HepG2 (cell line): ENCODE measurements around the gene IZUMO4. TPM values are rescaled to one million over a fixed set of nuclear protein-coding genes. Genes with fewer than 3 reads are reported as not detected.

Source experiments
- CAMTA2 ChIP-seq: sonication (generic); formaldehyde crosslinking; IDR thresholded peaks from 2 replicates; pipeline ENCODE4 v1.4.0; 2020; ENCODE audit warnings: mild to moderate bottlenecking, missing genetic modification reagents, borderline replicate concordance
- CSRNP1 ChIP-seq: sonication (generic); formaldehyde crosslinking; IDR thresholded peaks from 2 replicates; pipeline ENCODE4 v1.8.1; 2023; ENCODE audit warnings: mild to moderate bottlenecking, missing genetic modification reagents
- PHF20 ChIP-seq: sonication (generic); formaldehyde crosslinking; IDR thresholded peaks from 2 replicates; pipeline ENCODE4 v1.5.0; 2020; ENCODE audit warnings: mild to moderate bottlenecking, missing genetic modification reagents
- STAT6 ChIP-seq: sonication (generic); formaldehyde crosslinking; IDR thresholded peaks from 2 replicates; pipeline ENCODE4 v1.4.0; 2020; ENCODE audit warnings: missing genetic modification reagents, mild to moderate bottlenecking, borderline replicate concordance
- THAP9 ChIP-seq: sonication (generic); formaldehyde crosslinking; IDR thresholded peaks from 2 replicates; pipeline ENCODE4; 2020; ENCODE audit warnings: missing genetic modification reagents, mild to moderate bottlenecking, borderline replicate concordance
- ZBTB26 ChIP-seq: IDR thresholded peaks from 2 replicates; pipeline ENCODE4 v1.6.1; 2016; ENCODE audit warnings: missing compliant biosample characterization, missing genetic modification reagents, borderline replicate concordance
- ZBTB33 ChIP-seq: sonication (generic); formaldehyde crosslinking; IDR thresholded peaks from 2 replicates; pipeline ENCODE4 v1.4.0; 2020; ENCODE audit warnings: missing genetic modification reagents
- ZMAT3 ChIP-seq: sonication (generic); formaldehyde crosslinking; conservative IDR thresholded peaks from 2 replicates; pipeline ENCODE4 v1.7.0; 2021; ENCODE audit warnings: missing genetic modification reagents
- ZMYM4 ChIP-seq: sonication (generic); formaldehyde crosslinking; IDR thresholded peaks from 2 replicates; pipeline ENCODE4 v1.8.1; 2023; ENCODE audit warnings: mild to moderate bottlenecking, missing genetic modification reagents
- ZNF33B ChIP-seq: sonication (generic); formaldehyde crosslinking; IDR thresholded peaks from 2 replicates; pipeline ENCODE4 v1.5.1; 2020; ENCODE audit warnings: mild to moderate bottlenecking, missing genetic modification reagents
- ZNF570 ChIP-seq: sonication (generic); formaldehyde crosslinking; IDR thresholded peaks from 2 replicates; pipeline ENCODE4 v1.4.0; 2020; ENCODE audit warnings: mild to moderate bottlenecking, missing genetic modification reagents, borderline replicate concordance
- polyA plus RNA-seq, 8 experiments: library from polyadenylated mRNA; depleted of rRNA in 3 of 8; stranded (reverse) in 7 of 8; unstranded in 1 of 8; fragments of >200 nt; fragmentation: Illumina TruSeq in 4 of 8; extraction: Trizol in 4 of 8; gene quantifications; 2 replicates each; pipeline versions ENCODE4 v1.2.1 to v1.2.3, GENCODE V29; 2011 to 2016; ENCODE audit warnings: low read depth in 4 of 8, missing spikeins in 1 of 8, mixed read lengths in 1 of 8; ENCODE audit not compliant: insufficient read depth in 1 of 8
- total RNA-seq, 5 experiments: library from RNA; depleted of rRNA; stranded (reverse); fragments of >200 nt; fragmentation: Illumina TruSeq; extraction: Trizol; gene quantifications; 2 replicates each; pipeline ENCODE4 v1.2.3, GENCODE V29; 2016; ENCODE audit warnings: low read depth in 1 of 5

The IZUMO4 gene
- total and polyA plus RNA-seq, 2 of the 13 experiments (the other 11 are each of a cell fraction or from before 2014, with no cell fraction given): 0.77 to 3.9 TPM

- peak; percentile 67; the same call in 1 of the 2 replicates for TF ChIP-seq ZNF570 (CRISPR knock-in tag)
- 0 out of 2 replicates have a peak, but pooled peaks have one; percentile 20 for TF ChIP-seq ZMAT3
- no peak for TF ChIP-seq STAT6 (CRISPR knock-in tag)
- no peak; the same call in 1 of the 2 replicates for TF ChIP-seq THAP9 (CRISPR knock-in tag)
- TF ChIP-seq ZBTB33 (CRISPR knock-in tag): no peak; the same call in 1 of the 2 replicates
- TF ChIP-seq CSRNP1 (CRISPR knock-in tag): peak; percentile 77; the same call in 1 of the 2 replicates
- 0 out of 2 replicates have a peak, but pooled peaks have one; percentile 21 for TF ChIP-seq ZNF33B (CRISPR knock-in tag)
- peak; percentile 49; the same call in 1 of the 2 replicates for TF ChIP-seq ZMYM4 (CRISPR knock-in tag)
- TF ChIP-seq ZBTB26: peak; percentile 64; the same call in 1 of the 2 replicates
- TF ChIP-seq CAMTA2 (CRISPR knock-in tag): 0 out of 2 replicates have a peak, but pooled peaks have one; percentile 60
- no peak for TF ChIP-seq PHF20 (CRISPR knock-in tag)
Measured at GRCh38 chr19:2059422-2060201, 37.1 kb upstream of the IZUMO4 start (continued).
